Activated naive CD4-positive, alpha-beta T cell treated with anti-CD3 and anti-CD28 coated beads, Interleukin-2, amount 50 U/mL, for 72 hours (primary cell): ENCODE measurements around the gene SOWAHC. TPM values are rescaled to one million over a fixed set of nuclear protein-coding genes. Genes with fewer than 3 reads are reported as not detected.
"Not testable (repeated sequence)": the region's sequence is repeated elsewhere in the genome, so short reads cannot be mapped to it uniquely, and the experiment has no call there.

Experiments
- ATAC-seq, 2 donors: fragments of 150-1000 bp; cut with Tn5 transposase; 2 replicates each; pipeline ENCODE4 v1.10.0; 2021; ENCODE audit warnings: mild to moderate bottlenecking in 2 of 2, moderate library complexity in 2 of 2
- DNase-seq, 2 donors: peaks; one replicate each; pipeline ENCODE4 v3.0.0; 2021 to 2022; ENCODE audit warnings: low spot score in 2 of 2
- H3K27ac Mint-ChIP-seq, 2 donors: one replicate each; pipeline ENCODE4 v1.8.0; 2022; ENCODE audit warnings: mild to moderate bottlenecking in 2 of 2, mixed read lengths in 2 of 2
- H3K36me3 Mint-ChIP-seq, 2 donors: one replicate each; pipeline ENCODE4 v1.8.0; 2022; ENCODE audit warnings: mixed read lengths in 2 of 2
- H3K9me3 Mint-ChIP-seq, 2 donors: one replicate each; pipeline ENCODE4 v1.8.0; 2022; ENCODE audit warnings: mixed read lengths in 2 of 2
- total RNA-seq, 2 donors: library from RNA; stranded (reverse); gene quantifications; one replicate each; pipeline ENCODE4 v1.2.3, GENCODE V29; 2022

Gene SOWAHC, protein sequence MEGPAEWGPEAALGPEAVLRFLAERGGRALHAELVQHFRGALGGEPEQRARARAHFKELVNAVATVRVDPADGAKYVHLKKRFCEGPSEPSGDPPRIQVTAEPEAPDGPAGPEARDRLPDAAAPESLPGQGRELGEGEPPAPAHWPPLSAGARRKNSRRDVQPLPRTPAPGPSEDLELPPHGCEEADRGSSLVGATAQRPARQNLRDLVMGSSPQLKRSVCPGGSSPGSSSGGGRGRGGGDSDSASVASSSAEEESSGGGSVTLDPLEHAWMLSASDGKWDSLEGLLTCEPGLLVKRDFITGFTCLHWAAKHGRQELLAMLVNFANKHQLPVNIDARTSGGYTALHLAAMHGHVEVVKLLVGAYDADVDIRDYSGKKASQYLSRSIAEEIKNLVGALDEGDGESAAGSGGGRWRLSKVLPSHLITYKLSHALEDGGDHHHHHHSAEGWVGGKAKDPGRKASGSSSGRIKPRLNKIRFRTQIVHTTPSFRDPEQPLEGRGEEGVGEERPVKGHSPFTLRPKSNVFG
- total RNA-seq: 1 to 10 TPM in 1 of 2 donors, under 1 TPM in 1; 0.34 to 1.0 TPM

DNA sequence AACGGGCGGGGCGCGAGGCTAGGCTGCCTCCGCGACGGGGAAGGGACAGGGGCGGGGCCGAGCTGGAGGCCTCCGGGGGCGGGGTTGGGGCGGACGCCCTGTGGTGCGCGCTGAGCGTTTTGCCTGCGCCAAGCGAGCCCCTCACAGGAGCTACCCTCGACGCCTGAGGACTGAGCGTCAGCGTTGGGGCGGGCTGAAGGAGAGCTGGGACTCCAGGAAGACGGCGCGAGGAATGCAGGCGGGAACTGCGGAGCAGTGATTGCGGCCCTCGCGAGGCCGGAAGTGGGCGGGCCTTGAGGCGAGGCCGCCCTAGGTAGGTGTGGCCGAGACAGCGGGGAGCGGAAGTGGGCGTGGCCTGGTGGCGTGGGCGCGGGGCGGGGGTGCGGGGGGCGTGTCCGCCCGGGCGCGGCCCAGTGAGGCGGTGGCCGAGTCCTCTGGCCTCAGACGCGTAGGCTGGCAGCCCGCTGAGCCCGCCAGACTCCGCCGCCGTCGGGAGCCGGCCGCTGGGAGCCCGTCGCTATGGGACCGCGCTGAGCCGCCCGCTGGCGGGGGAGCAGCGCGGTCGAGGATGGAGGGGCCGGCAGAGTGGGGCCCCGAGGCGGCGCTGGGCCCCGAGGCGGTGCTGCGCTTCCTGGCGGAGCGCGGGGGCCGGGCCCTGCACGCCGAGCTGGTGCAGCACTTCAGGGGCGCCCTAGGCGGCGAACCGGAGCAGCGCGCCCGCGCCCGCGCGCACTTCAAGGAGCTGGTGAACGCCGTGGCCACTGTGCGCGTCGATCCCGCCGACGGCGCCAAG, at the start of gene SOWAHC, which contains the start of gene SEPTIN10:
Gene SOWAHC (plus strand): TSS at position 443 of the 793 bp plus-strand sequence. CDS start 126 bp downstream, at position 569.
Gene SEPTIN10 (minus strand): TSS at position 45 of the 793 bp plus-strand sequence. CDS start 139 bp downstream, outside the sequence.
- Mint-ChIP-seq H3K36me3 (peaks cover 7 to 9% of the 10 kb centered on the region in 2 donors), H3K9me3 (peaks cover 0 to 3% of the 10 kb centered on the region in 2 donors), H3K27ac (peak within 1 kb of the TSS in 1 of 2 donors; percentile 42)
- peak; percentile 79 to 82 for DNase-seq
- peak; percentile 89 to 90 for ATAC-seq

DNA sequence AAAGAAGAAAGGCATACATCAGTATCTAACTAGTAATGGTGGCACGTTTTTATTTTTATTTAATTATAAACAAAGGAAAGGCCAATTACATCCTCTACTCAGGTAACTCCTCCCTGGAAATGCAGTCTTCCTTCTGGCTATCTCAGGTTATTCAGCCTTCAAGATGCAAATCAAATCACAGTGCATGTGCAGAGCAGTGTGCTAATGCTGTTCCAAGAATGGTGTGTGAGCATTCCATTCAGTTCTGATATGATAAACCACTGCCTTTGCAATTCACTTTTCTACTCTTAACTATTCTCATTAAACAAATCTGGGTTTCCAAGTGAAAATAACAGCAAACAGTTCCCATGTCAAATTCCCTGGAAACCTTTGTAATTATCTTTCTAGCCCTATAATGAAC, 38.8 kb upstream of the SOWAHC start:
- no peaks in the 10 kb centered on the region for H3K36me3 Mint-ChIP-seq
- DNase-seq: no peak
- ATAC-seq: no peak
- H3K27ac Mint-ChIP-seq: no peak overlapping the region
- no peaks in the 10 kb centered on the region for H3K9me3 Mint-ChIP-seq

GRCh38 chr2:109577630-109578029, 36.5 kb upstream of the SOWAHC start:
- not testable (repeated sequence) for ATAC-seq, H3K36me3 Mint-ChIP-seq, H3K27ac Mint-ChIP-seq, DNase-seq, H3K9me3 Mint-ChIP-seq

- H3K36me3 Mint-ChIP-seq: no peaks in the 10 kb centered on the region
- ATAC-seq (no peak), DNase-seq (no peak)
- H3K9me3 Mint-ChIP-seq: no peaks in the 10 kb centered on the region
- H3K27ac Mint-ChIP-seq: no peak overlapping the region
Measured at GRCh38 chr2:109582928-109583895, 31.0 kb upstream of the SOWAHC start.

- ATAC-seq: no peak
- DNase-seq: no peak
- Mint-ChIP-seq H3K27ac (no peak overlapping the region), H3K9me3 (no peaks in the 10 kb centered on the region), H3K36me3 (no peaks in the 10 kb centered on the region)
Measured at GRCh38 chr2:109586687-109587086, 27.5 kb upstream of the SOWAHC start.

GRCh38 chr2:109591206-109591605, 23.0 kb upstream of the SOWAHC start:
- ATAC-seq (no peak), DNase-seq (no peak)
- Mint-ChIP-seq H3K27ac (no peak overlapping the region), H3K9me3 (no peaks in the 10 kb centered on the region), H3K36me3 (no peaks in the 10 kb centered on the region)

- Mint-ChIP-seq H3K36me3 (no peaks in the 10 kb centered on the region), H3K27ac (no peak overlapping the region), H3K9me3 (no peaks in the 10 kb centered on the region)
- ATAC-seq (no peak), DNase-seq (no peak)
Measured at GRCh38 chr2:109592905-109593304, 21.3 kb upstream of the SOWAHC start.

GRCh38 chr2:109594246-109594885, 19.8 kb upstream of the SOWAHC start:
- Mint-ChIP-seq H3K27ac (no peak overlapping the region), H3K36me3 (no peaks in the 10 kb centered on the region), H3K9me3 (no peaks in the 10 kb centered on the region)
- ATAC-seq: no peak
- no peak for DNase-seq

GRCh38 chr2:109595644-109596043, 18.5 kb upstream of the SOWAHC start:
- Mint-ChIP-seq H3K36me3 (no peaks in the 10 kb centered on the region), H3K27ac (no peak overlapping the region), H3K9me3 (no peaks in the 10 kb centered on the region)
- DNase-seq (no peak), ATAC-seq (no peak)

- H3K36me3 Mint-ChIP-seq: no peaks in the 10 kb centered on the region
- no peak for DNase-seq
- ATAC-seq: no peak
- H3K9me3 Mint-ChIP-seq: no peaks in the 10 kb centered on the region
- H3K27ac Mint-ChIP-seq: no peak overlapping the region
Measured at GRCh38 chr2:109597283-109597682, 16.9 kb upstream of the SOWAHC start.

DNA sequence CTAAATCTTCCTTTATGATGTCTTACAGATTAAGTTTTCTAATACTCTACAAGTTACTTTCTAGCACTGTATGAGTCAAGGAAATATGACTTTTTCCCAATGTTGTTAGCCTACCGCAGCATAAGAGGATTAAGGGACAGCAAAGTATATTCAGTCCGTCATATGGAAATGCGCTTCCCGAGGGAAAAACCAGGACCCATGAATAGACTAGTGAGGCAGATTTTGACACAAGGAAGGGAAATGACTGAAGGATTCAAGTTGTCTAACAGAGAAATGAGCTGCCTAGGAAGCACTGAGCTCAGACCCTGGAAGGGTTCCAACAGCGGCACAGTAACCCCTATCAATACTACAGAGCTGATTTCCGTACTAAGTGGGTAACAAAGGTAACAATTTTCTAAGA, 12.4 kb upstream of the SOWAHC start:
- no peak for DNase-seq
- no peaks in the 10 kb centered on the region for H3K36me3 Mint-ChIP-seq
- ATAC-seq: no peak
- H3K9me3 Mint-ChIP-seq: no peaks in the 10 kb centered on the region
- H3K27ac Mint-ChIP-seq: no peak overlapping the region

DNA sequence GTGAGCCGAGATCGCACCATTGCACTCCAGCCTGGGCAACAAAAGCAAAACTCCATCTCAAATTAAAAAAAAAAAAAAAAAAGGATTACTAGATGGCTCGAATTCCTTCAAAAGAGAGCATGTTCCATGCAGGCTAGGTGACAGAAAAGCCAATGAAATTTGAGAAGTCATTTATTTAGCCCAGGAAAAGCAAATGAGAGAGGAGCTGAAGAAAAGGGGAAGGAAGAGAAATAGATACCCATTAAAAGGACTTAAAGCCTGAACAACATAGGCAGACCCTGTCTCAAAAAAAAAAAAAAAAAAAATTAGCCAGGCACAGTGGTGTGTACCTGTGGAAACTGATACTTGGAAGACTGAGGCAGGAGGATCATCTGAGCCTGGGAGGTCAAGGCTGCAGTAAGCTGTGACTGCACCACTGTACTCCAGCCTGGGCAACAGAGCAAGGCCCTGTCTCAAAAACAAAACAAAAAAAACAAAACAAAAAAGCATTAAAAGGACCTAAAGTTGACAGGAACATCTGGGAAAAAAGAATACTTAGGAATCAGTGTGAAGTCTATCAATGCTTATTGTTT, 11.5 kb upstream of the SOWAHC start:
- H3K36me3 Mint-ChIP-seq: no peaks in the 10 kb centered on the region
- H3K9me3 Mint-ChIP-seq: no peaks in the 10 kb centered on the region
- ATAC-seq: no peak
- DNase-seq: no peak
- no peak overlapping the region for H3K27ac Mint-ChIP-seq

DNA sequence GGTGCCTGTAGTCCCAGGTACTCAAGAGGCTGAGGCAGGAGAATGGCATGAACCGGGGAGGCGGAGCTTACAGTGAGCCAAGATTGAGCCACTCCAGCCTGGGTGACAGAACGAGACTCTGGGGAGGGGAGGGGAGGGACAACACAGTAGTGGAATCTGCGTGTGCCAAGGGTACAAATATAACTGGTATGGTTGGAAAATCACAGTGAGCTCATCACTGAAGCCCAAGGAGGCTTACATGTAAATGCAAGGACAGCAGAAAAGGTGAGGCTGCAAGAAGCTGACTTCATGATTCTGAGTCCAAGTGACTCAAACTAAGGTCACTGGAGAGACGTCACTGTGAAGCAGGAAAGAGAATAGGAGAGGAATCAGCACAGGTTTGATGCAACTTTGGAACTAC, 9.6 kb upstream of the SOWAHC start:
- Mint-ChIP-seq H3K27ac (no peak overlapping the region), H3K9me3 (peaks cover 0 to under 1% of the 10 kb centered on the region in 2 donors), H3K36me3 (no peaks in the 10 kb centered on the region)
- ATAC-seq (no peak), DNase-seq (no peak)

GRCh38 chr2:109607766-109608165, 6.4 kb upstream of the SOWAHC start:
- DNase-seq (no peak), ATAC-seq (no peak)
- Mint-ChIP-seq H3K27ac (no peak overlapping the region), H3K36me3 (peaks cover 1 to 3% of the 10 kb centered on the region in 2 donors), H3K9me3 (peaks cover 0 to 3% of the 10 kb centered on the region in 2 donors)

- H3K9me3 Mint-ChIP-seq: peaks cover 0 to 3% of the 10 kb centered on the region in 2 donors
- no peak for ATAC-seq
- no peak overlapping the region for H3K27ac Mint-ChIP-seq
- H3K36me3 Mint-ChIP-seq: peaks cover 7 to 9% of the 10 kb centered on the region in 2 donors
- no peak for DNase-seq
Measured at GRCh38 chr2:109609352-109610024, 4.7 kb upstream of the SOWAHC start.
